Lung (tissue), 12 donors: Measurements from ENCODE around the gene ZNF618. TPM values are rescaled to one million over a fixed set of nuclear protein-coding genes. Genes with fewer than 3 reads are reported as not detected.

ENCODE experiments used
- ATAC-seq: fragments of 200-7000 bp; cut with Tn5 transposase; one replicate; pipeline ENCODE4 v1.9.1; 2020; ENCODE audit warnings: moderate number of reproducible peaks; ENCODE audit not compliant: insufficient read depth, low FRiP score
- DNase-seq, 3 donors: peaks; one replicate each; pipeline ENCODE4 v3.0.0-alpha.2; 2013 to 2017
- H3K27ac ChIP-seq, 2 donors: one replicate each; pipeline ENCODE4 v1.5.1; 2013; ENCODE audit warnings: mild to moderate bottlenecking in 2 of 2, moderate library complexity in 2 of 2, control low read depth in 1 of 2, inconsistent platforms in 1 of 2, low read depth in 1 of 2, low read length in 1 of 2
- H3K27me3 ChIP-seq, 3 donors: one replicate each; pipeline ENCODE4 v1.5.1; 2013; ENCODE audit warnings: low read length in 2 of 3; ENCODE audit not compliant: control insufficient read depth in 3 of 3, insufficient read depth in 3 of 3
- H3K36me3 ChIP-seq, 4 donors: one replicate each; pipeline ENCODE4 v1.5.1; 2013; ENCODE audit warnings: low read length in 4 of 4, mild to moderate bottlenecking in 1 of 4, moderate library complexity in 1 of 4; ENCODE audit not compliant: control insufficient read depth in 4 of 4, insufficient read depth in 4 of 4
- H3K4me1 ChIP-seq, 5 donors: one replicate each; pipeline ENCODE4 v1.5.1; 2013; ENCODE audit warnings: low read length in 5 of 5, mild to moderate bottlenecking in 2 of 5, moderate library complexity in 1 of 5; ENCODE audit not compliant: control insufficient read depth in 5 of 5, insufficient read depth in 5 of 5
- H3K4me3 ChIP-seq: one replicate; pipeline ENCODE4 v1.5.1; 2013; ENCODE audit warnings: mild to moderate bottlenecking, control low read depth, moderate library complexity
- H3K9ac ChIP-seq, 2 donors: one replicate each; pipeline ENCODE4 v1.5.1; 2013; ENCODE audit warnings: low read length in 2 of 2, control low read depth in 1 of 2; ENCODE audit not compliant: insufficient read depth in 1 of 2
- H3K9me3 ChIP-seq, 4 donors: one replicate each; pipeline ENCODE4 v1.5.1; 2013; ENCODE audit warnings: low read length in 3 of 4, mild to moderate bottlenecking in 1 of 4, moderate library complexity in 1 of 4; ENCODE audit not compliant: control insufficient read depth in 4 of 4, insufficient read depth in 3 of 4
- CTCF ChIP-seq: IDR thresholded peaks from 2 replicates; pipeline ENCODE4 v1.5.1; 2012; ENCODE audit warnings: mild to moderate bottlenecking; ENCODE audit errors: control extremely low read depth, extremely low read depth
- WGBS, 2 donors: extraction: QIAGEN DNeasy Blood & Tissue Kit; methylation state at CpG; one replicate each; pipeline ENCODE4 v1.1.7; 2013; 5-methylcytosine and 5-hydroxymethylcytosine counted together
- polyA plus RNA-seq, 2 donors: library from polyadenylated mRNA; stranded (reverse); fragments of 200-250 nt; gene quantifications; one replicate each; pipeline ENCODE4 v1.2.1, GENCODE V29; 2013
- total RNA-seq, 2 donors: library from RNA; depleted of rRNA in 1 of 2; stranded (reverse); fragments of >200 nt in 1 of 2; gene quantifications; one replicate each; pipeline ENCODE4 v1.2.1, GENCODE V29; 2014 to 2021
- donor health status: control.
- donor health status: control.
- donor health status: Bipolar disorder and iron deficiency.
- donor health status: healthy.
- donor health status: DM: yes; HTN: yes; CAD: no.

The ZNF618 gene
- total and polyA plus RNA-seq, 4 donors: 1.6 to 16.3 (median 6.0) TPM

DNA sequence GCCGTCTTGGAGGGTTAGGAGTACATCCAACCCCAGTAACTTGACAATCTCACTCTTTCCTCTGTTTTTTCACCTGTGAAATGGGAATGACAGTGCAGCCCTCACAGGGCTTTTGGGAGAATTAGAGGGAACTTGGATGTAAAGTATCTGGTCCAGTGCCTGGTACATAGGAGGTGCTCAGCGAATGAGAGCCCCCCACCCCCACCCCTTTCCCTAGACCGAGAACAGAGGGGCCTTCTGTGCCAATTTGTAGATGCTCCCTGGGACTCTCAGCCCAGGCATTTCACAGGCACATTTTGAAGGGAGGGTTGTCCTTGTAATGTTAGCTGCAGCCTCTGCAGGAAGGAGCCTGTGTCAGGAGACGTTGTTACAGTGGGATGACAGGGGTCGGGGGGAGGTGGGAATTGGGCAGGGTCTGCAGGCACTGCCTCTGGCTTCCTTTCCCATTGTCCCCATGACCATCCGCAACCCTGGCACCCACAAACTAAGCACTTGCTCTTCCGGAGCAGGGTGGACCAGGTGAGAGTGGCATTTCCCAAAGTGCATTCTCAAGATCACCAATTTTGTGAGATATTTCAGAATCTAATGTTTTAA lies 155.0 kb downstream of the ZNF618 start:
- Histone ChIP-seq H3K36me3 (peaks cover 0 to 48% (median 32%) of the 10 kb centered on the region in 4 donors), H3K4me3 (no peak overlapping the region), H3K4me1 (peaks cover 0 to 4% (median 0%) of the 10 kb centered on the region in 5 donors), H3K27me3 (no peaks in the 10 kb centered on the region), H3K9ac (no peak overlapping the region), H3K27ac (no peak overlapping the region), H3K9me3 (peaks cover 0 to under 1% (median 0%) of the 10 kb centered on the region in 4 donors)
- no peak for TF ChIP-seq CTCF
- ATAC-seq (no peak), DNase-seq (peak in 1 of 3 donors; percentile 7)
- WGBS, 2 donors: 92 to 93% methylated on average over 7 of the region's 7 CpGs

DNA sequence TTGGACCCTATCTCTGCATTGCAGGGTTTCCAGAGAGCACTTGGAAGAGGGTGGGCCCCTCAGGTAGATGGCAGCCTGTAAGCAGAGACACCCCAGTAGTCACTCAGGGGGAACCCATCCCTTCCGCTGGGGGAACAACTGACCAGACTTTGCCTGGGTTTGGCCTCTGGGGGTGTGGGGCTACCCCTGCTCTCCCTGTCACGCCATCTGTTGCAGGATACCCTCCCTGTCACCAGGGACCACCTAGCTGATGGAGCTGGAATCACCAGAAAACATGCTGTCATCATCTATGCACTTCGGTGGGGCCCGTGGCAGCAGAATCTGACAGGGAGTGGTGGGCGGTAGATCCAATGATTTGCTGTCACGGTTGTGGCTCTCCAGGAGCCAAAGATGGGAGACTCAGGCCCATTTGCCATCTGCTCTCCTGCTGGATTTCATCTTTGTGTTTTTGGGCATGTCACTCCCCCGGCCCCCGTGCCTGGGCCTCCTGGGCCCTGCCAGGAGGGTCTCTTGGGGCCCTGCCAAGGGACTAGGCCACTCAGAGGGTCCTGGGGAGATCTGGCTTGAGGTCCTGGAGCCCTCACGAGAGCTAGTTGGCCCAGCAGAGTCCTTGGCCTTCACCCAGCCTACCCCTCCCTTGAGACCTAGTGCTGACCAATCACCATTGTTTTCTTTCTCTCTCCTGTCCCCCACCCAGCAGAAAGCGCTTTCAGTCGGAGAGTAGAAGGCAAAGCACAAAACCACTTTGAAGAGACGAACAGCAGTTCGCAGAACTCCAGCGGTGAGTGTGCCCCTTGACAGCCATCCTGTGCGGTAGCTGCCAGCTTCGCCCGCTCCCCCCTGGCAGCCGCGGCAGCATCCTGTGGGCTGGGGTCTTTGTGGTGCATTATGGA lies 156.1 kb downstream of the ZNF618 start:
- peaks cover 0 to 6% (median 0%) of the 10 kb centered on the region in 4 donors for H3K9me3 ChIP-seq
- no peaks in the 10 kb centered on the region for H3K27me3 ChIP-seq
- no peak overlapping the region for H3K27ac ChIP-seq
- no peak for DNase-seq
- H3K4me3 ChIP-seq: no peak overlapping the region
- H3K9ac ChIP-seq: no peak overlapping the region
- peaks cover 0 to 58% (median 39%) of the 10 kb centered on the region in 4 donors for H3K36me3 ChIP-seq
- TF ChIP-seq CTCF: no peak
- no peak for ATAC-seq
- 92 to 96% methylated on average over 19 of the region's 19 CpGs for WGBS, 2 donors
- peaks cover 0 to 4% (median 0%) of the 10 kb centered on the region in 5 donors for H3K4me1 ChIP-seq

DNA sequence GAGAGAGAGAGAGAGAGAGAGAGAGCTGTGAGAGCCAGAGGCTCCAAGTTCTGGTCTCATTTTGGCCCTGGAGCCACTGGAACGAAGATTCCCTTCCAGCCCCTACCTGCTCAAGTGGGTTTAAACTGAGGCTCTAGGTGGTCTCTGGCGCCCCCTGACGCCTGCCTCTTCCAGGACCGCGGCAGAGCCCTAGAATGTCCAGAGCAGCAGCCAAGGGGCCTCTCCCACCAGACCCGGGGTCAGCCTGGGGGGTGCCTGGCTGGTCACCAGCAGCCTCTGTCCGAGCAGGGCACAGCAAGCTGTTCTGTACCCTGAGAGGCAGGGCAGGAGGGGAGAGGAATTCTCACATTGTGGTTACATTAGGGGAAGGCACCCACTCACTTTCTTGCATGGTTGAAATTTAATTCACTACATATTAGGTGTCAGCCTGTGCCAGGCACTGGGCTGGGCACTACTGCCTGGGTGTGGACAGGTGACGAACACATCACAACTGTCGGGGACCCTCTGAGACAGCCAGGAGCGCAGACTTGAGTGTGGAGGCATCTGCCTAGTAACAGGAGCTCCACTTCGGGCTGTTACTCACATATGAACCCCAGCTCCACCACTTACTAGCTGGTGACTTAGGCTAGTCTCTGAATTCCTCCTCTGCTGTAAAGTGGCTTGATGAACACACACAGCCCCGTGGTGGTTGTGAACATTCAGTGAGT lies 157.4 kb downstream of the ZNF618 start:
- WGBS, 2 donors: 68 to 76% methylated on average over 12 of the region's 12 CpGs
- H3K27me3 ChIP-seq: no peaks in the 10 kb centered on the region
- H3K4me1 ChIP-seq: peaks cover 0 to 4% (median 0%) of the 10 kb centered on the region in 5 donors
- DNase-seq (peak; percentile 31 to 41 (median 35)), ATAC-seq (no peak)
- no peak overlapping the region for H3K9ac ChIP-seq
- peaks cover 0 to 6% (median 0%) of the 10 kb centered on the region in 4 donors for H3K9me3 ChIP-seq
- TF ChIP-seq CTCF: no peak
- H3K36me3 ChIP-seq: peaks cover 0 to 68% (median 45%) of the 10 kb centered on the region in 4 donors
- no peak overlapping the region for H3K27ac ChIP-seq
- no peak overlapping the region for H3K4me3 ChIP-seq
